ENCODE data around the gene LGALS9B. TPM values are rescaled to one million over a fixed set of nuclear protein-coding genes. Genes with fewer than 3 reads are reported as not detected.
"Not testable (repeated sequence)": the region's sequence is repeated elsewhere in the genome, so short reads cannot be mapped to it uniquely, and the experiment has no call there.

Gene LGALS9B
- total RNA-seq, 1 donor from 2014 or later, result not detected

DNA sequence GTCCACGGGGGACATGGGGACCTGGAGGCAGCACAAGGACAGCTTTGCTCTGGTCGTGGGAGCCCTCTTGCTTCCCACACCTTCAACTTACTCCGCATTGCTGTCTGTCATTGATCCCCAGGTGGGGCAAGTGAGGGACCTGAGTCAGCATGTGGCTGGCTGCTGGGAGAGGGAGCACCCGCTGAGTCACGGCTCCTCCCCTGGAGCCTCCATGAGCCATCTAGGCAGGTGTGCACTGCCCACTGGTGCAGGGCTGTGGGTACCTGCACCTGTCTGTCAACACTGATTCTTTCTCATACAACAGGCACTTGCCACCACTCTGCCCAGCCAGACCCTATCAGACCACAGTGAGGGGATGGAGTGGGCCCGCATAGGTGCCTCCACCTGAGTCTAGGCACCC, 24.8 kb upstream of the LGALS9B start:
- H3K27ac Mint-ChIP-seq (ENCODE audit: unreplicated experiment); H3K4me3 Mint-ChIP-seq; DNase-seq (ENCODE audit: low read depth, low spot score); H3K4me1 Mint-ChIP-seq; H3K27me3 Mint-ChIP-seq (ENCODE audit: low read depth); H3K36me3 Mint-ChIP-seq (ENCODE audit: low read depth); H3K9me3 Mint-ChIP-seq: not testable (repeated sequence)

DNA sequence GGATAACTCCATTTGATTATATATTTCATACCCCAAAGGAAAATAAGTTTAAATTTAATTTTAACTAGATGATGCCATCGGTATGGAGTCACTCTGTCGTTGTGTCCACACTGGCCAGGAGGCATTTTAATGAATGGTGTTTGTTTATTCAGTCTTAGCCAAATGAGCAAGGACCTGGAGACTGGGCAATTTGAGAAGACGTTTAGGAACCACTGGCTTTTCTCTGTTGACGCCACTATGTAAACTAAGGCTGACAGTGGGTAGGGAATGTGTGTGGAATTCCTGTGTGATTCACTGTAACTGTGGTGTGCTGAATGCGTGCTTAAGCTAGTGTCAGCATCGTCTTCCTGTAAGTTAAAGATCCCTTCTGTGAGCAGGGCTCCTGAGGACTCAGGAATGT, 17.6 kb upstream of the LGALS9B start:
- not testable (repeated sequence) for DNase-seq (ENCODE audit: low read depth, low spot score)

DNA sequence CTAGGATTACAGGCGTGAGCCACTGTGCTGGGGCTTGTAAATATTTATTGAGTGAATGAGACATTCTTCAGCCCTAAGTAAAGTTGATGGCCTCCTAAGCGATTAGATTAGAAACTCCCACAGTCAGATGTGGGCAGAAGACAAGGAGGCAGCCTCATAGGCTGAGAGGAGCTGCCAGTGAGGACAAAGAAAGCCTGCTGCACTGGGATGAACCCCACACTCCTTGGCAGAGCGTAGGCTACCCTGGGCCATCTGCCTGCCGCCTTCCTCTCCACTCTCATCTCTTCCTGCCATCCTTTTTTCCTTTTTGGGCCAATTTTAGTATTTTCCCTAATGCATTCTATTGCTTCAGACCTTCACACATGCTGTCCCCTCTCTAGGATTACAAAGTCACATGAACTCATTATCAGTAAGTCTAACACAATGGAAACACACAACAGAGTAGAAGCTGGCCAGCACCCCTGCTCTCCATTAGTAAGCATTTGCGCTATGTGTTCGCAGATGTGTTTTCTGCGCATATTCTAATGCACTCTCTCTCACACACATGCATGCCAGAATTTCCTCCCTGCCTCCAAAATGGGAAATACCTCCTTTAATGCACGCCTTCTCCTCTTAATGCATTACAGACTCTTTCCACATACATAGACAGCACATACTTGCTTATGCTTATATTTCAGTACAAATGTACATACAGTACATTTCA, 12.7 kb upstream of the LGALS9B start:
- not testable (repeated sequence) for H3K4me3 Mint-ChIP-seq; H3K4me1 Mint-ChIP-seq; H3K27ac Mint-ChIP-seq (ENCODE audit: unreplicated experiment); H3K27me3 Mint-ChIP-seq (ENCODE audit: low read depth); DNase-seq (ENCODE audit: low read depth, low spot score); H3K36me3 Mint-ChIP-seq (ENCODE audit: low read depth); H3K9me3 Mint-ChIP-seq

More for the DNA sequence above, 17.6 kb upstream of the LGALS9B start:
- not testable (repeated sequence) for H3K4me3 Mint-ChIP-seq; H3K4me1 Mint-ChIP-seq; H3K36me3 Mint-ChIP-seq (ENCODE audit: low read depth); H3K27ac Mint-ChIP-seq (ENCODE audit: unreplicated experiment); H3K27me3 Mint-ChIP-seq (ENCODE audit: low read depth); H3K9me3 Mint-ChIP-seq

DNA sequence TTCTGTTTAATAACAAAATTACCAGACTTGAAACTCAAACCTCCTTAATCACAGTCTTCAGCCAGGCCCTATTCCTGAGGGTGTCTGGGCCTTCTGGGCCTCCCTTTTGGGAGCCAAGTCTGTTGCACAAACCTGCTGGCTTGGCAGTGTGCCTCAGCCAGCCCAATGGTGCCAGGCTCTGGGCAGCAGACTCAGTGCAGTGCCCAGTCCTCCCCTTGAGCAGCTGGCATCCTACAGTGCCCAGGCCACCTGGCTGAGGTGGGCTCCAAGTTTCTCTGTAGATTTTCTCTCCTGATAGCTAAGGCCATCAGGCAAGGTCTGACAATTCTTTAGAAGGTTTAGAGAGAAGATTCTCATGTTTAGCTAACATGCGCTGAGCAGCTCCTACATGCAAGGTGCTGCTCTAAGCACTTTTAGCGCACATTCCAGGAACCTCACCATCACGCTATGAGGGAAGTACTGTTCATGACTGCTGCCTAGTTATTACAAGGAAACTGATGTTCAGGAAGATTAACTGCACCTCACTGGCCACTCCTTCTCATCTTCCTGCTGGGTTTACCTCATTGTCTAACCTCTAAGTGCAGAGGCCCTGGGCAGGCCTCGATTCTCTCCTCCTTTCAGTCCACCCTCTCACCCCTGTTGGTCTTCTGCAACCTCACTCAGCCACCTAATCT, 10.2 kb upstream of the LGALS9B start:
- not testable (repeated sequence) for DNase-seq (ENCODE audit: low read depth, low spot score); H3K27me3 Mint-ChIP-seq (ENCODE audit: low read depth); H3K36me3 Mint-ChIP-seq (ENCODE audit: low read depth); H3K4me1 Mint-ChIP-seq; H3K4me3 Mint-ChIP-seq; H3K9me3 Mint-ChIP-seq; H3K27ac Mint-ChIP-seq (ENCODE audit: unreplicated experiment)

DNA sequence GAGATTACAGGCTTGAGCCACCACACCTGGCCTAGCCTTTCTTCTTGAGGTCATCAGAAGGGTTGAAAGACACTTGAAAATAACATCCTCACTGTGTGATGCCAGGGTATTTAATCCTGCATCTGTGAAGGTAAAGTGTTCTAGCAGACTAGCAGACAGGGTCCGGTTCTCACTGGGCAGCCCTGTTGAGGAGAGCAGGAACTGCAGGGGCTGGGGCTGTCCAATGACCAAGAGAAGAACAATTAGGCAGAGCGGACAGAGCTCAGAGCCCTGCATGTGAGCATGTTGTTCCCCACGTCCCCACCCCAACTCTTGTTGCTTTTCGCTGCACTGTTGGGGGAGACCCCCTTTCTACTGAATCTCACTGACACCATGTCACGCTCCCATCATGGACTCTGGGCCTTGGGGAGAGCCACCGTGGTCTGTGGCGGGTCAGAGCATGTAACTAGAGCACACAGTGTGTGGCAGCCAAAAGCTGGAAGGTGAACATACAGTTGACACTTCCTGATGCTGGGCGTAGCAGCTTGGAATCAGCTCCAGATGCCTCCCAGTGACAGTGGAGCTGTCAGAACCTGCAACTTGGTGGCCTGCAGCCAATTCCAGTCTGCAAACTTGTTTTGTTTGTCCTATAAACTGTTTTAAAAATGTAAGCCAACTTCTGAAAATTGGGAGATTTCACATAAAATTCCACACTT, 7.9 kb upstream of the LGALS9B start:
- H3K36me3 Mint-ChIP-seq (ENCODE audit: low read depth); H3K4me3 Mint-ChIP-seq; DNase-seq (ENCODE audit: low read depth, low spot score); H3K27me3 Mint-ChIP-seq (ENCODE audit: low read depth); H3K27ac Mint-ChIP-seq (ENCODE audit: unreplicated experiment); H3K4me1 Mint-ChIP-seq; H3K9me3 Mint-ChIP-seq: not testable (repeated sequence)

DNA sequence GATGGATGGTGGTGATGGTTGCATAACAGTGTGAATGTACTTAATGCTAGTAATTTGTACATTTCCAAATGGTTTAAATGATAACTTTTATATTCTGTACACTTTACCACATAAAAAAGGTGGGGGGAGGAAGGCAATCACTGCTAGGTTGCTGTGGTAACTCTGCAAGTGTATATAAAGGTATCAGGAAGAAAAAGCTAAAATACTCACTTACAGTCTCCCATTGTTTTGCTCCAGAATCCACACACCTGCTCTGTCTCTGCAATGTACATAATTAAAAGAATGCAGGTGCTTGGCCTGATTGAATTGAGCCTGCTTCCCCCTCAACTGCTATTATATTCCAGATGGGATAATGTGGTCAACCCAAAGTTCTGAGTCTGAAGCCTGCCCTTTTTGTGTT, 6.7 kb upstream of the LGALS9B start:
- H3K9me3 Mint-ChIP-seq, H3K4me1 Mint-ChIP-seq: not testable (repeated sequence)

DNA sequence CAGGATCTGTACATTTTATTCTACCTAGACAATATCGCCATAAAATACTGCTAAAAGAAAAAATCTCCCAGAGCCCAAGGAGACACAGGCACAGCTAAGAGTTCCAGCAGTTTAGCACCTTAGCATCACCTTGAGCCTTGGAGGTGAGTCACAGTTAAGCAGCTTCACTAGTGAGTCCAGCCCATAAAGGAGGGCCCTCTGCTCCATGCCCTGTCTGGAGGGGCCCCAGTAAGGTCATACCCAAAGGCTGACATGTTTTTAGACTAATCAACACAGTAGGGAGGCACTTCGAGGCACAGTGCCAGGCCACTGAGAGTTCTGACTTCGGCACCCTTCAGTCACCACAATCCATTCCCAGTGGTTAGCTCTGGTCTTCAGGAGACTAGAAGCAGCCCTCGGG, 2.6 kb upstream of the LGALS9B start:
- H3K36me3 Mint-ChIP-seq (ENCODE audit: low read depth); H3K9me3 Mint-ChIP-seq; DNase-seq (ENCODE audit: low read depth, low spot score); H3K27me3 Mint-ChIP-seq (ENCODE audit: low read depth); H3K4me3 Mint-ChIP-seq; H3K4me1 Mint-ChIP-seq; H3K27ac Mint-ChIP-seq (ENCODE audit: unreplicated experiment): not testable (repeated sequence)

More for the DNA sequence above, 6.7 kb upstream of the LGALS9B start:
- not testable (repeated sequence) for H3K27me3 Mint-ChIP-seq (ENCODE audit: low read depth); DNase-seq (ENCODE audit: low read depth, low spot score); H3K27ac Mint-ChIP-seq (ENCODE audit: unreplicated experiment); H3K4me3 Mint-ChIP-seq; H3K36me3 Mint-ChIP-seq (ENCODE audit: low read depth)

DNA sequence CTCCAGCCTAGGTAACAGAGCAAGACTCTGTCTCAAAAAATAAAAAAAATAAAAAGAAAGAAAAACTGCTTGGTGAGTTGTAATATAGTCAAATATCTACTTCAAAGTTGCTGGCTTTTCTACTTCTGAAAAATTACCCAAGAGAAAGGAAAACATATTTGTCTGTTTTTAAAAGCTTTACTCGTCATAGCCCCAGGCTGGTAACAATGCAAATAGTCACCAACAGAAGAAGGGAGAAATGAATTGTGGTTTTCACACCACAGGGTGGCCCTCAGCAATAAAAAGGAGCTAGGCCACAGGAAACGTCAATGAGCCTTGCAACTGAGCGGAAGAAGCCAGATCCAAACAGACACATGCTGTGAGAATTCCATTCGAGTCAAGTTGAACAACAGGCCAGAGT, 1.8 kb upstream of the LGALS9B start:
- not testable (repeated sequence) for H3K4me3 Mint-ChIP-seq; DNase-seq (ENCODE audit: low read depth, low spot score); H3K27me3 Mint-ChIP-seq (ENCODE audit: low read depth); H3K27ac Mint-ChIP-seq (ENCODE audit: unreplicated experiment); H3K36me3 Mint-ChIP-seq (ENCODE audit: low read depth); H3K9me3 Mint-ChIP-seq; H3K4me1 Mint-ChIP-seq

DNA sequence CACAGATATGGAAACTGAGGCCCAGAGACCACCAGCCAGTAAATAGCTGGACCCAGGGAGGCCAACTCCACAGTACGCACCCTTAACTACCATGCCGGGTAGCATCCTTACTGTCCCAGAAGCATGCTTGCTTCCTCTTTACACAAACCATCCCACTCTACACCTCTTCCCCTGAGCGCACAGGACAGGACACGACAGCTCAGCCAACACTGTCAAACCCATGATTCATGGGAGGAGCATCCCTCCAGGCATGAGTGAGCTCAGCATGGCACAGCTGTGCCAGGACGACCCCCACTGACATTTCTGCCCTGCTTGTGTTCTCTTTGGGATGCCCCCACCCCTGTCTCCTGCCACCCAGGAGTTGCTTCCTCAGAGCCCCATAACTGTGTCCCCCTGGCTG, 340 bp downstream of the LGALS9B start:
- H3K4me1 Mint-ChIP-seq; DNase-seq (ENCODE audit: low read depth, low spot score); H3K36me3 Mint-ChIP-seq (ENCODE audit: low read depth); H3K9me3 Mint-ChIP-seq; H3K27me3 Mint-ChIP-seq (ENCODE audit: low read depth); H3K27ac Mint-ChIP-seq (ENCODE audit: unreplicated experiment); H3K4me3 Mint-ChIP-seq: not testable (repeated sequence)

DNA sequence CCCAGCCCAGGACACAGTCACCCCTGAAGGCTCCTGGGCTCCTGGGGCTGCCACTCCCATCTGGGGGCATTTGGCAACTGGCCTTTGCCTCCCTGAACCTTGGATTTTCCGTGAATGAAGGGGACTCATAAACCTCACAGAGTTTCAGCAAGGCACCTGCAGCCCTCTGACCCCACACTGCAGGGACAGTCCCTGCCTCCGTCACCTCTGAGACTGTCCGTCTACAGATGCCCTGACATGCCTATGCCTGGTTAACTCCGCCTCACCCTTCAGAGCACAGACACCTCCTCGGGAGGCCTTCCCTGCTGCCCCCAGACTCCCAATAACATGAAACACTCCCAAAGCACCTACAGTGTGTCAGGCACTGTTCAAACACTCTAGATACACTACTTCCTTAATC, 786 bp downstream of the LGALS9B start:
- not testable (repeated sequence) for H3K4me3 Mint-ChIP-seq; H3K9me3 Mint-ChIP-seq; H3K4me1 Mint-ChIP-seq; H3K27me3 Mint-ChIP-seq (ENCODE audit: low read depth); DNase-seq (ENCODE audit: low read depth, low spot score); H3K27ac Mint-ChIP-seq (ENCODE audit: unreplicated experiment); H3K36me3 Mint-ChIP-seq (ENCODE audit: low read depth)

DNA sequence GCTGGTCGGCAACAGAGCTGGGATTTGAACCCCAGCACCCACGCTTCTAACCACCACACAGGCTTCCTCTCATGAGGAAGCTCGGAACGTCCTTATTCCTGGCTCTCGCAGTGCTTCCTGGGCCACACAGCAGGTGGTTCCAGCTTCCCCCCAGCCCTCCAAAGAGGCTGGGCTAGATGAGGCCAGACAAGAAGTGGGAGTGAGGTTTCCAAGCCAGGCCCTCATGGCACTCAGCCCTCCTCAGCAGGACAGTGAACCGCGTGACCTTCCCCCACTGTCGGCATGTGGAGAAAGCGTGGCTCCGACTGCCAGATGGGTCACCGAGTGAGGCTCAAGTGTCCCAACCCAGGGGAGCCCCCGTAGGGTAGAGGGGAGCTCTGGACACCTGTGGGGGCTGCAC, 1.8 kb downstream of the LGALS9B start:
- not testable (repeated sequence) for H3K4me1 Mint-ChIP-seq; DNase-seq (ENCODE audit: low read depth, low spot score); H3K27ac Mint-ChIP-seq (ENCODE audit: unreplicated experiment); H3K27me3 Mint-ChIP-seq (ENCODE audit: low read depth); H3K4me3 Mint-ChIP-seq; H3K36me3 Mint-ChIP-seq (ENCODE audit: low read depth); H3K9me3 Mint-ChIP-seq

DNA sequence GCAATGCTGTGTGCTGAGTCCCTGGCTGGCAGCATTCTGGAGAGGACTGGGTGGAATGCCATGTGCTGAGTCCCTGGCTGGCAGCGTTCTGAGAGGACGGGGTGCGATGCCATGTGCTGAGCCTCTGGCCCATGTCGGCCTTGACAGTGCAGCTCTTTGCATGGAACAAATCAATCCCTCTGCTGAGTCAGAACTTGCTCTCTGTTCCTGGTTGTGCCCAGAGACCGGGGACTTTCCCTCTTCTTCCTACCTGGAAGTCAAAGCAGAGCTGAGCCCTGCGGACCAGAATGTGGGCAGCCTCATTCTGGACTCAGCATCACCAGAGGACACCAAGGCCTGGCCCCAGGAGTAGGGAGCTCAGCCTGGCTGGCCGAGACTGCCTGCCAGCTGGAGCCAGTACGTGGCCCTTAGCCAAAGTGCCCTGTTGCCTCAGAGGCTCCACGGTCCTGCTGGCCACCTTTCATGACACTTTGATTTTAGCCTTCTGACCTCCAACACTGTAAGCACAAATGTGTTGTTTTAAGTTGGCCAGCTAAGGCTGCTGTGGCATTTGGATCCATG, 2.4 kb downstream of the LGALS9B start:
- not testable (repeated sequence) for H3K27ac Mint-ChIP-seq (ENCODE audit: unreplicated experiment); H3K9me3 Mint-ChIP-seq; H3K36me3 Mint-ChIP-seq (ENCODE audit: low read depth); H3K4me3 Mint-ChIP-seq; DNase-seq (ENCODE audit: low read depth, low spot score); H3K27me3 Mint-ChIP-seq (ENCODE audit: low read depth); H3K4me1 Mint-ChIP-seq

DNA sequence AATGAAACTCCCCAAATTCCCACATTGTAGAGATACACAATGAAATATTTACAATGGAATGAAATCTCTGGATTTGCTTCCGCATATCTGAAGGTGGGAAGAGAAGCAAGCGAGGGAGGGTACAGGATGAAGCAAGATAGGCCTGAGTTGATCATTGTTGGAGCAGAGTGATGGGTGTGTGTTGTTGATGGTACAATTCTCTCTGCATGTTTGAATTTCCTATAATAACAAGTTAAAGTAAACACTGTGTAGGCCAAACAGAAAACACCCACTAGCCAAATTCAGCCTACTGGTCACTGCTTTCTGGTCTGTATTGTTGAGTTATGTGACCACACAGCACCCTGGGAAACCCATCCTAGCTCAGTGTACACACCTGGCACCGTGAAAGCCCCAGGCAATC, 5.2 kb downstream of the LGALS9B start:
- not testable (repeated sequence) for H3K36me3 Mint-ChIP-seq (ENCODE audit: low read depth); DNase-seq (ENCODE audit: low read depth, low spot score); H3K27me3 Mint-ChIP-seq (ENCODE audit: low read depth); H3K9me3 Mint-ChIP-seq; H3K4me1 Mint-ChIP-seq; H3K4me3 Mint-ChIP-seq; H3K27ac Mint-ChIP-seq (ENCODE audit: unreplicated experiment)
